H1 (cell line): ENCODE data around the gene PTPRD. TPM values are rescaled to one million over a fixed set of nuclear protein-coding genes. Genes with fewer than 3 reads are reported as not detected.

Experiments
- polyA plus RNA-seq, 7 experiments: library from polyadenylated mRNA; depleted of rRNA in 3 of 7; stranded (reverse) in 5 of 7; unstranded in 2 of 7; fragments of >200 nt in 5 of 7; fragments of 200-250 nt in 2 of 7; gene quantifications; 1 replicate in 5 of 7; 2 replicates in 1 of 7; 4 replicates in 1 of 7; pipeline versions ENCODE4 v1.2.1 to v1.2.3, GENCODE V29; 2011 to 2013; ENCODE audit warnings: missing spikeins in 2 of 7, mixed read lengths in 2 of 7
- total RNA-seq: library from RNA; stranded (reverse); fragmentation: NEBNext Ultra II Directional; extraction: Animal tissue kit (Norgen Biotek cat#: 25700); gene quantifications from 2 replicates; pipeline ENCODE4 v1.2.1, GENCODE V29; 2021
- TF ChIP-seq, protein P1 (sequence below): fragments of 300-600 bp; sonication (generic); IDR thresholded peaks from 2 replicates; pipeline ENCODE4 v1.7.1; 2012; ENCODE audit warnings: low read length, moderate library complexity, mild to moderate bottlenecking, inconsistent platforms; ENCODE audit not compliant: insufficient replicate concordance
- TF ChIP-seq, protein P2 (sequence below): IDR thresholded peaks from 2 replicates; pipeline ENCODE4 v1.6.1; 2011; ENCODE audit warnings: low read length, improper control_type of control experiment

Gene PTPRD
- total and polyA plus RNA-seq, 2 of the 8 experiments (the other 6 are each of a cell fraction or from before 2014, with no cell fraction given): 17.2 to 77.0 TPM

DNA sequence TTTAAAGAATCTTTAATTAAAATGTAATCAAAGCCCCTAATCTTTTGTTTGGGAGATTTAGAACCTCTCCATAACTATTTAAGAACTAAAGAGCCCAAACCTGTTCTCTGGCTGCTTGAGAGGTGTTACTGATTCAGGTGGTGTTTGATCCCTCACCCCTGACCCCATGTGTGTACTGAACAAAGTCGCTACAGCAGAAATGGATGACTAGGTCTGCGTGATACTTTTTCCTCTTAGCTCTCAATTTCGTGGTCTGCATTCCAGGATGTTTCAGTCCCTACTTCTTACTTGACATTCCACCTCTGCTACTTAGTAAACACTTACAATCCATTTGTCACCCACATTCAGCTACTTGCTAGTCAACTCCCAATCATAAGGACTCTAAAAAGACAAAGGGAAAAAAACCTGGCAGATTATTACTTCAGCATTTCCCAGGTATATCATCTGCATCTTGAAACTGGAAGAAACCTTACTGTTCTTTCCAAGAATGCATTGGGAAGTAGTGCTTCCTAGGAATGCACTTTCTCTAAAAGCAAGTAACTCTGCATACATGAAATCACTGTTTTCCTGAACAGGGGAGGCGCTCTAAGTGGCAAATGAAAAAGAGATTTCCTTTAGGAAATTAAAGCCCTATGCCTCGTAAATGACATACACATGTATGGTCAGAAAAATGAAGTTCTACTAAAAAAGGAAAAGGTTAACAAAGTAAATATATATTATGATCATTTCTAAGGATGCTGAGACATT is 1091.6 kb downstream of the PTPRD start (continued):
- TF ChIP-seq, protein P1, sequence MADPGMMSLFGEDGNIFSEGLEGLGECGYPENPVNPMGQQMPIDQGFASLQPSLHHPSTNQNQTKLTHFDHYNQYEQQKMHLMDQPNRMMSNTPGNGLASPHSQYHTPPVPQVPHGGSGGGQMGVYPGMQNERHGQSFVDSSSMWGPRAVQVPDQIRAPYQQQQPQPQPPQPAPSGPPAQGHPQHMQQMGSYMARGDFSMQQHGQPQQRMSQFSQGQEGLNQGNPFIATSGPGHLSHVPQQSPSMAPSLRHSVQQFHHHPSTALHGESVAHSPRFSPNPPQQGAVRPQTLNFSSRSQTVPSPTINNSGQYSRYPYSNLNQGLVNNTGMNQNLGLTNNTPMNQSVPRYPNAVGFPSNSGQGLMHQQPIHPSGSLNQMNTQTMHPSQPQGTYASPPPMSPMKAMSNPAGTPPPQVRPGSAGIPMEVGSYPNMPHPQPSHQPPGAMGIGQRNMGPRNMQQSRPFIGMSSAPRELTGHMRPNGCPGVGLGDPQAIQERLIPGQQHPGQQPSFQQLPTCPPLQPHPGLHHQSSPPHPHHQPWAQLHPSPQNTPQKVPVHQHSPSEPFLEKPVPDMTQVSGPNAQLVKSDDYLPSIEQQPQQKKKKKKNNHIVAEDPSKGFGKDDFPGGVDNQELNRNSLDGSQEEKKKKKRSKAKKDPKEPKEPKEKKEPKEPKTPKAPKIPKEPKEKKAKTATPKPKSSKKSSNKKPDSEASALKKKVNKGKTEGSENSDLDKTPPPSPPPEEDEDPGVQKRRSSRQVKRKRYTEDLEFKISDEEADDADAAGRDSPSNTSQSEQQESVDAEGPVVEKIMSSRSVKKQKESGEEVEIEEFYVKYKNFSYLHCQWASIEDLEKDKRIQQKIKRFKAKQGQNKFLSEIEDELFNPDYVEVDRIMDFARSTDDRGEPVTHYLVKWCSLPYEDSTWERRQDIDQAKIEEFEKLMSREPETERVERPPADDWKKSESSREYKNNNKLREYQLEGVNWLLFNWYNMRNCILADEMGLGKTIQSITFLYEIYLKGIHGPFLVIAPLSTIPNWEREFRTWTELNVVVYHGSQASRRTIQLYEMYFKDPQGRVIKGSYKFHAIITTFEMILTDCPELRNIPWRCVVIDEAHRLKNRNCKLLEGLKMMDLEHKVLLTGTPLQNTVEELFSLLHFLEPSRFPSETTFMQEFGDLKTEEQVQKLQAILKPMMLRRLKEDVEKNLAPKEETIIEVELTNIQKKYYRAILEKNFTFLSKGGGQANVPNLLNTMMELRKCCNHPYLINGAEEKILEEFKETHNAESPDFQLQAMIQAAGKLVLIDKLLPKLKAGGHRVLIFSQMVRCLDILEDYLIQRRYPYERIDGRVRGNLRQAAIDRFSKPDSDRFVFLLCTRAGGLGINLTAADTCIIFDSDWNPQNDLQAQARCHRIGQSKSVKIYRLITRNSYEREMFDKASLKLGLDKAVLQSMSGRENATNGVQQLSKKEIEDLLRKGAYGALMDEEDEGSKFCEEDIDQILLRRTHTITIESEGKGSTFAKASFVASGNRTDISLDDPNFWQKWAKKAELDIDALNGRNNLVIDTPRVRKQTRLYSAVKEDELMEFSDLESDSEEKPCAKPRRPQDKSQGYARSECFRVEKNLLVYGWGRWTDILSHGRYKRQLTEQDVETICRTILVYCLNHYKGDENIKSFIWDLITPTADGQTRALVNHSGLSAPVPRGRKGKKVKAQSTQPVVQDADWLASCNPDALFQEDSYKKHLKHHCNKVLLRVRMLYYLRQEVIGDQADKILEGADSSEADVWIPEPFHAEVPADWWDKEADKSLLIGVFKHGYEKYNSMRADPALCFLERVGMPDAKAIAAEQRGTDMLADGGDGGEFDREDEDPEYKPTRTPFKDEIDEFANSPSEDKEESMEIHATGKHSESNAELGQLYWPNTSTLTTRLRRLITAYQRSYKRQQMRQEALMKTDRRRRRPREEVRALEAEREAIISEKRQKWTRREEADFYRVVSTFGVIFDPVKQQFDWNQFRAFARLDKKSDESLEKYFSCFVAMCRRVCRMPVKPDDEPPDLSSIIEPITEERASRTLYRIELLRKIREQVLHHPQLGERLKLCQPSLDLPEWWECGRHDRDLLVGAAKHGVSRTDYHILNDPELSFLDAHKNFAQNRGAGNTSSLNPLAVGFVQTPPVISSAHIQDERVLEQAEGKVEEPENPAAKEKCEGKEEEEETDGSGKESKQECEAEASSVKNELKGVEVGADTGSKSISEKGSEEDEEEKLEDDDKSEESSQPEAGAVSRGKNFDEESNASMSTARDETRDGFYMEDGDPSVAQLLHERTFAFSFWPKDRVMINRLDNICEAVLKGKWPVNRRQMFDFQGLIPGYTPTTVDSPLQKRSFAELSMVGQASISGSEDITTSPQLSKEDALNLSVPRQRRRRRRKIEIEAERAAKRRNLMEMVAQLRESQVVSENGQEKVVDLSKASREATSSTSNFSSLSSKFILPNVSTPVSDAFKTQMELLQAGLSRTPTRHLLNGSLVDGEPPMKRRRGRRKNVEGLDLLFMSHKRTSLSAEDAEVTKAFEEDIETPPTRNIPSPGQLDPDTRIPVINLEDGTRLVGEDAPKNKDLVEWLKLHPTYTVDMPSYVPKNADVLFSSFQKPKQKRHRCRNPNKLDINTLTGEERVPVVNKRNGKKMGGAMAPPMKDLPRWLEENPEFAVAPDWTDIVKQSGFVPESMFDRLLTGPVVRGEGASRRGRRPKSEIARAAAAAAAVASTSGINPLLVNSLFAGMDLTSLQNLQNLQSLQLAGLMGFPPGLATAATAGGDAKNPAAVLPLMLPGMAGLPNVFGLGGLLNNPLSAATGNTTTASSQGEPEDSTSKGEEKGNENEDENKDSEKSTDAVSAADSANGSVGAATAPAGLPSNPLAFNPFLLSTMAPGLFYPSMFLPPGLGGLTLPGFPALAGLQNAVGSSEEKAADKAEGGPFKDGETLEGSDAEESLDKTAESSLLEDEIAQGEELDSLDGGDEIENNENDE: no peak
- TF ChIP-seq, protein P2, sequence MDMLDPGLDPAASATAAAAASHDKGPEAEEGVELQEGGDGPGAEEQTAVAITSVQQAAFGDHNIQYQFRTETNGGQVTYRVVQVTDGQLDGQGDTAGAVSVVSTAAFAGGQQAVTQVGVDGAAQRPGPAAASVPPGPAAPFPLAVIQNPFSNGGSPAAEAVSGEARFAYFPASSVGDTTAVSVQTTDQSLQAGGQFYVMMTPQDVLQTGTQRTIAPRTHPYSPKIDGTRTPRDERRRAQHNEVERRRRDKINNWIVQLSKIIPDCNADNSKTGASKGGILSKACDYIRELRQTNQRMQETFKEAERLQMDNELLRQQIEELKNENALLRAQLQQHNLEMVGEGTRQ: no peak
